GM12892 (cell line): ENCODE results near the gene TENM3.

Experiments
- POLR2A ChIP-seq: IDR thresholded peaks from 2 replicates; pipeline ENCODE4 v1.6.1; 2011; ENCODE audit warnings: low read depth, low read length, control low read depth
- POLR2AphosphoS5 ChIP-seq: IDR thresholded peaks from 2 replicates; pipeline ENCODE4 v1.6.1; 2011; ENCODE audit warnings: low read depth, low read length, control low read depth
- TAF1 ChIP-seq: IDR thresholded peaks from 2 replicates; pipeline ENCODE4 v1.6.1; 2011; ENCODE audit warnings: low read depth, mild to moderate bottlenecking, control low read depth, low read length, borderline replicate concordance

DNA sequence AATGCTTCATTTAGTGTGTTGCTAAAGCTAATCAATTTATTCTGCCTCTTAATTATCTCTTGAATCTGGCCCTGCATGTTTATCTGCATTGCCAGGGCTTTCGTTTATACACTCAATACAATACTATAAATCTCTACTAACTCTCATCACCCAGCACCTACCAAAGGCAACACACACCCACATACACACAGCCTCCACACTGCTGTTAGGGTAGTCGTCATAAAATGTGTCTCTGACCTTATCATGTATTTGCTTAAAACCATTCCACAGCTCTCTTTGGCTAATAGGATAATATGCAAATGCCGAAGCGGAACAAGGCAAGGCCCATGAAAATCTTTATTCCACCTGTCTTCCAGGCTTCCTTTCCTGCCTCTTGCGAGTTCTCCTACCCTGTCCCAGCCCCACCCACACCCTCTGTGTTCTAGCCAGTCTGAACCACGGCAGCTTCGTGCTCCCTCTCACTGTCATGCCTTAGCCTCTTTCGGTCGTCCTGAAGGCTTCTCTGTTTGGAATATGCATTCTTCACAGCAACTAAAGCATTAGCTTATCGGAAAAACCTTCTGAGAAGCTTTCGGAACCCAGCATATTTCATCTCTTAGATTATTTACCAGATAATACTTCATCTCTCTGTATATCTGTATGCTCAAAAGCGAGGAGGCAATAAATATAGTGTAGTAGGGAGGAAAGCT lies 333.5 kb downstream of the TENM3 start:
- TF ChIP-seq TAF1 (no peak), POLR2AphosphoS5 (no peak), POLR2A (no peak)
